Activated CD4-positive, alpha-beta T cell treated with anti-CD3 and anti-CD28 coated beads, Interleukin-2, amount 10 ng/mL, durations not matched to agents 24 days and 14 days (primary cell): Measurements from ENCODE around the gene MAP7D1. TPM values are rescaled to one million over a fixed set of nuclear protein-coding genes. Genes with fewer than 3 reads are reported as not detected.

Experiments used
- DNase-seq: peaks from one replicate; pipeline ENCODE4 v3.0.0; 2022
- H3K27ac Mint-ChIP-seq: one replicate; pipeline ENCODE4 v1.8.0; 2022; ENCODE audit warnings: mild to moderate bottlenecking, mixed read lengths
- H3K27me3 Mint-ChIP-seq: one replicate; pipeline ENCODE4 v1.8.0; 2022; ENCODE audit warnings: mixed read lengths
- H3K36me3 Mint-ChIP-seq: one replicate; pipeline ENCODE4 v1.8.0; 2022; ENCODE audit warnings: low read depth, mild to moderate bottlenecking, mixed read lengths
- H3K4me1 Mint-ChIP-seq: one replicate; pipeline ENCODE4 v1.8.0; 2021; ENCODE audit warnings: mixed read lengths
- H3K4me3 Mint-ChIP-seq: one replicate; pipeline ENCODE4 v1.8.0; 2022; ENCODE audit warnings: mild to moderate bottlenecking, moderate library complexity, mixed read lengths
- H3K9me3 Mint-ChIP-seq: one replicate; pipeline ENCODE4 v1.8.0; 2021; ENCODE audit warnings: mixed read lengths
- intact Hi-C: fragments of 100-400 bp; cut with micrococcal nuclease; formaldehyde crosslinking; loops from one replicate; pipeline ENCODE4 v1.15.1; 2023
- total RNA-seq: library from RNA; stranded (reverse); gene quantifications from 2 replicates; pipeline ENCODE4 v1.2.3, GENCODE V29; 2022

Gene MAP7D1
- total RNA-seq, 1 donor from 2014 or later, result 170 TPM

DNA sequence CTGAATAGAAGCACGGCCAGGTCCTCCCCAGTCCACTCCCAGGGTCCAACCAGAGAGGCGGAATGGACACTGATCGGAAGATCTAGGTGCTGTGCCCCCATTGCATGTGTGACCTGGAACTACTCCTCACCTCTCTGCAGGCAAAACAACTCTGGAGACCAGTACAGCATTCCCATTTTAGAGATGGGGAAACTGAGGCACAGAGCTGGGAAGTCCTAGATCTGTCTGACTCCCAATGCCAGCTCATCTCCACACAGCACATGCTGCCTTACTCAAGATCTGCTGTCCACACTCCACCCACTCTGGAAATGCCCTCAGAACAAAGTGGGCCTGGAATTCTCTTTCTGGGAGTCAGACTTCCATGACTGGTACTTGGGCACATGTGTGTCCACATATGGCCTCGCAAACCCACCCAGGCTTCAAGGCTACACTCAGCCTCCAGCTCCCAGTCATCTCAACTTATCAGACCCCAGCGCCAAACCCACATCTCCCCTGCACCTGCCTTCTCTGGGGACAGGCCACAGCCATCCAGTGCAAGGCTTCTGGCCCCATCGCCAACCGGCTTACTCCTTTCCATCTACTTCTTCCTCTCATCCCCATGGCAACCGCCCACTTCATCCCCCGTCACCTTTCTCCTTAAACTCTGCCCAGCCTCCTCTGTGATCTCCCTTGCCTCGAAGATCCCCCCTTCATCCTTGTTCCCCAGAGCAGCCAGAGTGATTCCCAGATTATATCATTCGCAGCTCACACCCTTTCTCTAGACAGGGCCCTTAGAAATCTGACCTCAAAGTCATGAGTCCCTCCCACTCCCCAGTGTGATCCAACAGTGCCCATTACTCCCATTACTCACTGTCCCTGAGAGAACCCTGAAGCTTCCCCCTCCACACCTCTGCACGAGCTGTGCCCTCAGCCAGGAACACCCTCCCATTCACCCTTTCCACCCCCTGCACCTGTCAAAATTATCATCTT, 33.6 kb upstream of the MAP7D1 start:
- H3K4me3 Mint-ChIP-seq, result no peak overlapping the region
- no peaks in the 10 kb centered on the region for H3K36me3 Mint-ChIP-seq
- DNase-seq, result no peak
- H3K27ac Mint-ChIP-seq, result no peak overlapping the region
- no peaks in the 10 kb centered on the region for H3K9me3 Mint-ChIP-seq
- peaks cover 17% of the 10 kb centered on the region for H3K4me1 Mint-ChIP-seq
- intact Hi-C loops, result no loop called here
- H3K27me3 Mint-ChIP-seq, result peaks cover 46% of the 10 kb centered on the region

DNA sequence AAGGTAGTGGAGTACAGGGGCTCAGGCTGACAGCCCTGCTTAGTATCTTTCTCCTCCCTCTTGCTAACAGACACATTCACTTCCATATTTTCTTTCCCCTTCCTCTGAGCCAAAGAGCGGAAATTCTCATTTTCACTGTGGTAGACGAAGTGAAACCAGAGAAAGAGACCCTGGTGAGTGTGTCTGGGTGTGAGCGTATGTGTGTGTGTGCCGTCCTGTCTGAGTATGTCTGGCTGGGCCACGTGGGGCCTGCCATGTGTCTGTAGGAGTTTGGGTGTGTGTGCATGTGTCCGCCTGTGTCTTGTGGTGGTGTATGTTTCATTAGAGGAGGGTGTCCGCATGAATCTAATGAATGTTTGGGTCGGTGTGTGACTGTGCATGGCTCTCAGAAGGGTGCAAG, 32.6 kb upstream of the MAP7D1 start:
- Mint-ChIP-seq H3K27me3 (peaks cover 44% of the 10 kb centered on the region), H3K9me3 (no peaks in the 10 kb centered on the region), H3K36me3 (no peaks in the 10 kb centered on the region), H3K4me1 (peaks cover 17% of the 10 kb centered on the region), H3K27ac (peak overlapping the region; percentile 22), H3K4me3 (peak overlapping the region; percentile 6)
- intact Hi-C loops, result no loop called here
- no peak for DNase-seq

DNA sequence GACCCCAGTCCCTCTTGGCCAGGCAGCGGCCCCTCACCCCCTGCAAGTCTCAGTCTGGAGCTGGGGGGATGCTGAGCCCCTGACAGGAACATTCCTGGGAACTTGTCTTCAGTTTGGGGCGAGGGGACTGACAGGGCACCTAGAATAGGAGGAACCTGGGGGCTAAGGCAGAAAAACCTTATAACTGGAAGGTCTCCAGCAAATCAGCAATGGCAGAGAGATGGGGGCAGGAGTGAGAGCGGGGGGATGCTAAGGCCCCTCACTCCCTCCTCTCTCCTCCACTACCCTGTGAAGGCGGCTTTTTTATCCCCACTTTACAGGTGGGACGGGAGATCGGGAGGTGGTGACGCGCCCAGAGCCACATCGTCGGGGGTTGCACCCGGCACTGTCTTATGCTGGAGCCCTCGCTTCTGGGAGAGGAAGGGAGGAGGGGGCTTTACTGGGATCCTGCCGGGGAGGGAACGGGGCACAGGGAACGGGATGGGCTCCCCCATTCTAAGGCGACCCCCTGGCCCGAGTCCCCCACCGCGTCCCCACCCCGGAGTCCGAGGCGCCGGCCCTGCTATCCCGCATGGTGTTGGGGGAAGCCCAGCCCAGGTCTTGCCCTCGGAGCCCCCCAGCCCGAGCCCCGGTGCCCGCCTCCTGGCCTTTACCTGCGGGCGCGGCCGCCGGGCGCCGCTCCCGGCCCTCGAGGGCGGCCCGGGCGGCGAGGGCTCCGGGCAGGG, 31.4 kb upstream of the MAP7D1 start:
- Mint-ChIP-seq H3K9me3 (no peaks in the 10 kb centered on the region), H3K4me3 (peak overlapping the region; percentile 51), H3K36me3 (no peaks in the 10 kb centered on the region), H3K27me3 (peaks cover 44% of the 10 kb centered on the region), H3K4me1 (peaks cover 17% of the 10 kb centered on the region), H3K27ac (no peak overlapping the region)
- DNase-seq, result no peak
- intact Hi-C loops, result no loop called here

DNA sequence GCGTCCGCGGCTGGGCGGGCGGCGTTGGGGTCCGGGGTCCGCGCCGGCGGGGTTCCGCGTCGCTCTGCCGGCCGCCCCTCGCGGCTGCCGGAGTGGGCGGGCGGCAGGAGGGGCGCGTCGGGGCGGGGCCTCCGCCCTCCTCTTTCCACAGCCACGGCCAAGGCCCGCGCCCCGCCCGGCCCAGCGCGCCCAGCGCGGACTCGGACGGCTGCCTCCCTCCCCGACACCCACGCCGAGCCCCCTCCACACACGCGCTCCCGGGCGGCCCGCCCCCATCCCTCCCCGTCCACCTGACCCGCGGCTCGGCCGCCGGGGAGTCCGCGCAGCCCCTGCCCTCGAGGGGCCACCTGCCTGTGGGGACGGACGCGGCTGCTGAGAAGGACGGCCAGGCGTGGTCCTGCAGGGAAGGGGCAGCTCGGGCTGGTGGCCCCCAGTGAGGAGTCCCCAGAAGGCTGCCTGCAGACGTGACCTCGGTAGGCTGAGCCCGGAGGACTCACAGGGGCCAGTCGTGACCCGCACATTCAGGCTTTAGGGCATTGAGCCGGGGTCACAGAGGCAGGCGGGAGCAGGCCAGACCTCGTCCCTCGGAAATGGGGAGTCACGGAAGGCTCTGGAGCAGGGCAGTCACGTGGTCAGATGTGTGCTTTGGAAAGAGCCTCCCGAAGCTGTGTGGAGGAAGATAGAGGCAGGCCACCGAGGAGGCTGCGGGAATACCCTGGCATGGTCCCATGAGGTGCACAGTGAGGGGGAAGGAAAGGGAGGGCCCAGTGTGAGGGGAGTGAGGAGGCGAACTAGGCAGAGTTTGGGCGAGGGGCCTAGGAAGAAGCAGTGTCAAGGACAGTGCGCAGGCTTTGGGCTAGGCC, 30.6 kb upstream of the MAP7D1 start, which contains the start of gene COL8A2:
Gene COL8A2, minus strand, starts transcription at position 94 of the 863 bp plus-strand sequence. CDS start 24,980 bp downstream, outside the sequence.
- H3K27me3 Mint-ChIP-seq, result peaks cover 42% of the 10 kb centered on the region
- DNase-seq, result no peak
- intact Hi-C loops, result no loop called here
- H3K4me3 Mint-ChIP-seq, result peak within 1 kb of the TSS; percentile 51
- H3K9me3 Mint-ChIP-seq, result no peaks in the 10 kb centered on the region
- H3K27ac Mint-ChIP-seq, result peak within 1 kb of the TSS; percentile 47
- H3K4me1 Mint-ChIP-seq, result peaks cover 17% of the 10 kb centered on the region
- no peaks in the 10 kb centered on the region for H3K36me3 Mint-ChIP-seq

DNA sequence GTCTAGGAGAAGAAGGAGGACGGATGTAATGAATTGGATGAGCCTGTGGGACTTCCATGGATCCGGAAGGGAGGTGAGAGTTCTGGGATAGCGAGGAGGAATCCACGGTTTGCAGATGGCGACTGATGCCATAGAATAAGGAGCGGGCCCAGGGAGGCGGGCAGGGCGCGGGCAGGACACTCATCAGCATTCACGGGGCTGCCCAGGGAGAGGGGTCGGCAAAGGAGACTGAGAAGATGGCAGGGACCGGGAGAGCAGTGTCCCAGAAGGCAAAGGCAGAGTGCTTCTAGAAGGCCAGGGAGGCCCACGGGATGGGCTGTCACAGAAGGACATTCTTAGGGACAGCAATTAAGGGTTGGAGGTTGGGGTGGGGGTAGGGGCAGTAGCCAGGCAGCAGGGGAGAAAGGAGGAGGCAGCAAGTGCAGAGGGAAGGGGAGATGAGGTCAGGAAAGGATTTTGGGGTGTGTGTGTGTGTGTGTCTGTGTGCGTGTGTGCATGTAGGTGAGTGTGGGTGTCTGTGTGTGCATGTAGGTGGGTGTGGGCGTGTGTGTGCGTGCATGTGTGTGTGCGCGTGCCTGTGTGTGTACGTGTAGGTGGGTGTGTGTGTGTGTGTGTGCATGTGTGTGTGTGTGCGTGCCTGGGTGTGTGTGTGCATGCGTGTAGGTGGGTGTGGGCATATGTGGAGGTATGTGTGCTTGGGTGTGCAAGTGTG, 29.8 kb upstream of the MAP7D1 start:
- intact Hi-C loops, result no loop called here
- Mint-ChIP-seq H3K4me3 (no peak overlapping the region), H3K36me3 (no peaks in the 10 kb centered on the region), H3K4me1 (peaks cover 17% of the 10 kb centered on the region), H3K27me3 (peaks cover 42% of the 10 kb centered on the region), H3K27ac (peak overlapping the region; percentile 47), H3K9me3 (no peaks in the 10 kb centered on the region)
- no peak for DNase-seq

DNA sequence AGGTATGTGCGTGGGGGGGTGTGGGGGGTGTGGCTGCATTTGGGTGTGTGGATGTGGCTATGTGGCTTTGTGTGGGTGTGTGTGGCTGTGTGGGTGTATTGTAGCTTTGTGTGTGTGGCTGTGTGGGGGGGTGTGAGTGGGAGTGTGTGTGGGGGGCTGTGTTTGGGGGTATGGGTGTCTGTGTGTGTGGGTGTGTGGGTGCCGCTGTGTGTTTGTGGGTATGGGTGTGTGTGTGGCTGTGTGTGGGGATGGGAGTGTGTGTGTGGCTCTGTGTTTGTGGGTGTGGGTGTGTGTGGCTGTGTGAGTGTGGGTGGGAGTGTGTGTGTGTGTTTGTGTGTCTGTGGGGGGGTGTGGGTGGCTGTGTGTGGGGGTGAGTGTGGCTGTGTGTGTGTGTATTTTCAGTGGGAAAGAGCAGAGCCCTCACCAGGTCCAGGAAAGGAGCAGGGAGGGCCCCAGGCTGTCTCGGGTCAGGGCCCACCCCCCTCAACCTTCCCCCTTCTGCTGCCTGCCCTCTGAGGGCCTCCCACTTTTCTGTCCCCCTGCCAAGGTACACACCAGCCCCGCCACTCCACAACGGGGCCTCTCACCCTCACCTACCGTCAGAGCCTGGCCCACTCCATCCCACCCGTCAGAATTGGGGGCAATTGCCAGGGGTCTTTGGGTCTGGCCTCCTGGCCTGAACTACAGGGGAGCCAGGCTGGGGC, 29.0 kb upstream of the MAP7D1 start:
- Mint-ChIP-seq H3K27me3 (peaks cover 39% of the 10 kb centered on the region), H3K4me1 (peaks cover 17% of the 10 kb centered on the region), H3K36me3 (no peaks in the 10 kb centered on the region), H3K9me3 (no peaks in the 10 kb centered on the region), H3K4me3 (no peak overlapping the region), H3K27ac (peak overlapping the region; percentile 4)
- intact Hi-C loops, result no loop called here
- DNase-seq, result no peak

DNA sequence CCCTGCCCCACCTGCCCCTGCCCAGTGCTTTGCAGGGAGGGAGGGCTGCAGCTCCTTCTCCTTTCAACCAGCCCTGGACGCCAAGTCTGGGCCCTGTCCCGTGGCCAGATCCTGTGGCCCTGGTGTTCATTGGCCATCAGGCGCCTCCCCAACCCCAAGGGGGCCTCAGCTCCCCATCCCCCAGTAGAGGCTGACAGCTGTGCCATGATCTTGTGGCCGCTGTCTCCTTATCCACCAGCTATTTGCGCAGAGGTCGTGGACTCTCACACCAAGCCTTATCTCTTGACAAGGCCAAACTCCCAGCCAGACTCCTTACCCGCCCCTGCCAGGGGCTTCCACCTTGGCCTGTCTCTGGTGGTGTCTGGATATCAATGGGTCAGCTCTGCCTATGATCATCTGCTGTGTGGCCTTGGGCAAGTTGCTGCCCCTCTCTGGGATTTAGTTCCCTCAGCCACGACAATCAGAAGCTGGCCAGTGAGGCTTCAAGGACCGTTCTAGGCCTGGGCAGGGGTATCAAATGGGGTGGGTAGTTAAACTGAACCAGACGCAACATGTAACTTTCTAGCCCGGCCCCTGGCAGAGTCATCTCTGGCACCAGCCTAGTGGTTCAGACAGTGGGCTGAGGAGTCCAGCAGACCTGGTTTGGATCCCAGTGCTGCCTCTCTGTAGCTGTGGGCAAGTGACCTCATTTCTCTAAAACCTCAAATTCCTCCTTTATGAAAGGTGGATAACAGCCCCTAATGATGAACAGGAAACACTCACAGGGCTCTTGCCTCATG, 27.6 kb upstream of the MAP7D1 start:
- Mint-ChIP-seq H3K9me3 (no peaks in the 10 kb centered on the region), H3K36me3 (no peaks in the 10 kb centered on the region), H3K27me3 (peaks cover 25% of the 10 kb centered on the region), H3K4me1 (peaks cover 16% of the 10 kb centered on the region), H3K27ac (no peak overlapping the region), H3K4me3 (no peak overlapping the region)
- DNase-seq, result no peak
- intact Hi-C loops, result no loop called here

DNA sequence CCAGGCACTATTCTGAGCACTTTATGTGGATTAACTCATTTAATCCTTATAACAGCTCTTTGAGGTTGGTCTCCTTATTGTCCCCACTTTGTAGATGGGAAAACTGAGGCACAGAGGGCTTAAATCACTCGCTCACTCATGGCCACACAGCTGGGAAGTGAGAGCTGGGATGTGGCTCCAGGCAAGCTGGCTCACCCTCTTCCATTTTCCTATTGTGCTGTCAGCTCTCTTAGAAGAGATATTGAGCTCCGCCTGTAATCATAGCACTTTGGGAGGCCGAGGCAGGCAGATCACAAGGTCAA, 27.1 kb upstream of the MAP7D1 start:
- peaks cover 13% of the 10 kb centered on the region for H3K4me1 Mint-ChIP-seq
- DNase-seq, result no peak
- H3K36me3 Mint-ChIP-seq, result no peaks in the 10 kb centered on the region
- intact Hi-C loops, result no loop called here
- peaks cover 20% of the 10 kb centered on the region for H3K27me3 Mint-ChIP-seq
- H3K27ac Mint-ChIP-seq, result no peak overlapping the region
- no peaks in the 10 kb centered on the region for H3K9me3 Mint-ChIP-seq
- no peak overlapping the region for H3K4me3 Mint-ChIP-seq

DNA sequence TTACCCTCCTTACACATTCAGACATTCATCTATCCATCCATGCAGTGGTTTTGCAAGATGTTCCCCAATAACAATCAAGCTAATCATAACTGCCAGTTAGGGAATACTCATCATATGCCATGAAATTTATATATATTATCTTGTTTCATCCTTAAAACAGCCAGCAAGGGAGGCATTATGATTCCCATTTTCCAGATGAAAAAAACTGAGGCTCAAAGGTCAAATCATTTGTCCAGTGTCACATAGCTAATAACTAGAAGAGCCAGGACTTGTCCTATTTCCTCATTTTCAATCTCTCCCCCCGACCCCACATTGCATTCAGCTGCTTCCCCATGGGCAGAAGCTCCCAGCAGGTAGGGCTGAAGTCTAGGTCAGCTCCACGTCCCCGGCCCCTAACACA, 23.9 kb upstream of the MAP7D1 start:
- Mint-ChIP-seq H3K4me3 (no peak overlapping the region), H3K27me3 (no peaks in the 10 kb centered on the region), H3K4me1 (peaks cover 5% of the 10 kb centered on the region), H3K9me3 (no peaks in the 10 kb centered on the region), H3K27ac (no peak overlapping the region), H3K36me3 (peaks cover 6% of the 10 kb centered on the region)
- intact Hi-C loops, result no loop called here
- DNase-seq, result no peak

DNA sequence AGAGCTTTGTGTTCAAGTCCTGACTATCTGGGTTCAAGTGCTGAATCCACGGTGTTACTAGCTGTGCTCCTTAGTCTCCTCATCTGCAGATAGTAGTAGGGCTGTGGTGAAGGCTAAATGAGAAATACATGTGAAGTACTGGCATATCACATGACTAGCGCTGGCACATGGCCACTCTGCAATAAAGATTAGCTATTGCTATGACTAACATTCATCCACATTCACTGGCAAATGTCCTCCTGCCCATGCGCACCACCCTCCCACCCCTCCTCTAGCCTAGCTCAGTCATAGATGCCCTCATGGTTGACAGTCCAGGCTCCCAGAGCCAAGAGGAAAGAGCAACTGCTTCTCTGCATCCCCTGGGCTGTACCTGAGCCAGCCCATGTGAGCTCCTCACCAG, 22.5 kb upstream of the MAP7D1 start:
- Mint-ChIP-seq H3K9me3 (no peaks in the 10 kb centered on the region), H3K4me3 (no peak overlapping the region), H3K36me3 (peaks cover 17% of the 10 kb centered on the region), H3K27ac (no peak overlapping the region), H3K27me3 (no peaks in the 10 kb centered on the region), H3K4me1 (peaks cover 5% of the 10 kb centered on the region)
- intact Hi-C loops, result no loop called here
- DNase-seq, result no peak

DNA sequence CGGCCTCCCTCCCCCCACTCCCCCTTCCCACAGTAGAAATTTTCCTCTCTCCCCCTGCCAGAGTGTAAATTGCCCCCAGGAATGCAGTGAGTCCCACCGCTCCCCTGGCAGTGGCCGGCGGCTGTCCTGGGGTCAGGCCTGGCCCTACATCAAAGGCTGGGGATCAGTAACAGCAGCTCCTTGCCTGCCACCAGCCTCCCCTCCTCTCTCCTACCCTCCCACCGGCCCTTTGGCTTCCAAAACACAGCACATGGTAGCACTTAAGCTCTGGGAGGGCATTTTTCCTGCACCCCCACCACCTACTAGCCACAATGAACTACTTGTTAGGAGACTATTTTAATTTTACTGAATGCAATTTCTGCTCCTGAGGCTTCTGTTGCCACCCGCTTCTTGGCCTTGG, 21.9 kb upstream of the MAP7D1 start:
- H3K4me3 Mint-ChIP-seq, result no peak overlapping the region
- H3K27me3 Mint-ChIP-seq, result no peaks in the 10 kb centered on the region
- no peak overlapping the region for H3K27ac Mint-ChIP-seq
- H3K9me3 Mint-ChIP-seq, result no peaks in the 10 kb centered on the region
- peaks cover 19% of the 10 kb centered on the region for H3K36me3 Mint-ChIP-seq
- intact Hi-C loops, result loop anchor here (2.0 kb wide), 1 partner anchor 35 kb away; no protein-coding TSS in a partner anchor
- H3K4me1 Mint-ChIP-seq, result peaks cover 5% of the 10 kb centered on the region
- DNase-seq, result no peak
